ENCODE data around the gene GAPVD1.
"Not testable (repeated sequence)": the region's sequence is repeated elsewhere in the genome, so short reads cannot be mapped to it uniquely, and the experiment has no call there.

Gene GAPVD1

DNA sequence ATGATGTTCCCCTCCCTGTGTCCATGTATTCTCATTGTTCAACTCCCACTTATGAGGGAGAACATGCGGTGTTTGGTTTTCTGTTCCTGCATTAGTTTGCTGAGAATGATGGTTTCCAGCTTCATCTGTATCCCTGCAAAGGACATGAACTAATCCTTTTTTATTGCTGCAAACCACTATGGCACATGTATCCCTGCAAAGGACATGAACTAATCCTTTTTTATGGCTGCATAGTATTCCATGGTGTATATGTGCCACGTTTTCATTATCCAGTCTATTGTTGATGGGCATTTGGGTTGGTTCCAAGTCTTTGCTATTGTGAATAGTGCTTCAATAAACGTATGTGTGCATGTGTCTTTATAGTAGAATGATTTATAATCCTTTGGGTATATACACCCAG lies 54.7 kb downstream of the GAPVD1 start:
- ATAC-seq, DNase-seq: not testable (repeated sequence)

DNA sequence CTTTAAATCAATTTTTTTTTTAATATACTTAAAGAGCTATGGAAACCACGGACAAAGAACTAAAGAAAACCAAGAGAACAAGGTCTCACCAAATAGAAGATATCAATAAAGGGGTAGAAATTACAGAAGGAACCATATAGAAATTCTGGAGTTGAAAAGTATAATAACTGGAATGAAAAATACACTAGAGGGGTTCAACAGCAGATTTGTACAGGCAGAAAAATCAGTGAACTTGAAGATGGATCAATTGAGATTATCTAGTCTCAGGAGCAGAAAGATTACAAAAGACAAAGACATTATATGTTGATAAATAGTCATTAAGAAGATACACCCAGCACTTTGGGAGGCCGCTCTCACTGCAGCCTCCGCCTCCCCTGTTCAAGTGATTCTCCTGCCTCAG lies 56.1 kb downstream of the GAPVD1 start:
- ATAC-seq: no peak
- no peak for DNase-seq

DNA sequence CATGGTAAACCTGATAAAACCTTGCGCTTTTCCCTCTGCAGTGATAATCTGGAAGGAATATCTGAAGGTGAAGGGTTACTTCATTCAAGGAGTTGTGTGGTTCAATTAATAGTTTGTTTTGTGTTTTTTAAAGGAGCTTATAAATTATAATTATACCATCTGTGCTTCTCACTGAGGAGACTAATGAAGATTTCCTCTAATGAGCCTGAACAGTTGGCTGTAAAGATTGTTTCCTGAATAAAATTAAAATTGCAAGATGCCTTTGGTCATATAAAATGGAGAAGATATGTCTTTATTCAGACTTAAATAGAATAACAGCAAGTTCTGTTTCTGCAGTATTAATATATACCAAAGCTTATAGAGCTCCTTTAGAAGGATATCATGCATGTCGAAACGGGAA lies 59.9 kb downstream of the GAPVD1 start:
- ATAC-seq (no peak), DNase-seq (no peak)

DNA sequence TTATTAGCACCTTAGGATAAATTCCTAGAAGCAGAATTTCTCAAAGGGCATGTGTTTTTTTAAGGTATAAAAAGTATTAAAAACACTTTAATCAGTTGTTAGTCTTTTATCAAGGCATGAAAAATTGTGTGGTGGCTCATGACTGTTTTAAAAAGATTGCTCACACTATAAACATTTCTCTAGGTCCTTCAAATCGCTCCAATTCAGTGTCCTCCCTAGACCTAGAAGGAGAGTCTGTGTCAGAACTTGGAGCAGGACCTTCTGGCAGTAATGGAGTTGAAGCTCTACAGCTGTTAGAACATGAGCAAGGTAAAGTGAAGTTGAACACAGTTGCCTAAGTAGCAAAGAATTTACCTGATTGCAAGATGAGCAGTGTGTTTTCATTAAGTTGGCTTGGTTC lies 62.0 kb downstream of the GAPVD1 start:
- DNase-seq: no peak
- no peak for ATAC-seq

DNA sequence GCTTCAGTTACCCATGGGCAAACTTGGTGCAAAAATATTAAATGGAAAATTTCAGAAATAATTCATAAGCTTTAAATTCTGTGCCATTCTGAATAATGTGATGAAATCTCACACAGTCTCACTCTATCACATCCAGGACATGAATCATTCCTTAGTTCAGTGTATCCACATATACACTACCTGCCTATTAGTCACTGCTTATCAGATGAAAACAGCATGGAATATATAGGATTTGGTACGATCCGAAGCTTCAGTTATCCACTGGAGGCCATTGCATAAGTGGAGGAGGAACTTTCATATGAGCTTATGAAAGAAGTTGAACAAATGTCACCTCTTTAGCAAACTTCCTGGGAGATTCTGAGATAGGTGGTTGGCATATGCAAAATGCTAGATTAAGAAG lies 64.2 kb downstream of the GAPVD1 start:
- DNase-seq (no peak), ATAC-seq (no peak)

DNA sequence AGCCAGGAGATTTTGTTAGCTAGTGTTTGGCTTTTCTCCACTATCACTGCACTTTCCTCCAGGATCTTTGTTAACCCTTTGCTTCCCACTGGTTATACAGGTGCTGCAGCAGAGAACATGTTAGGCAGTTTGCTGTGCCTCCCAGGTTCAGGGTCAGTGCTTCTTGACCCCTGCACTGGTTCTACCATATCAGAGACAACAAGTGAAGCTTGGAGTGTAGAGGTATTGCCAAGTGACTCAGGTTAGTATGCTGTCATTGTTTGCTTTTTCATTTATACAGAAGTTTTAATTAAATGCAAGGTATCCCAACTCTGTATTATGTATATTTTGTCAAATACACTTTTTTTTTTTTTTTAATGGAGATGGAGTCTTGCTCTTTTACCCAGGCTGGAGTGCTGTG lies 68.4 kb downstream of the GAPVD1 start:
- DNase-seq (no peak), ATAC-seq (no peak)

DNA sequence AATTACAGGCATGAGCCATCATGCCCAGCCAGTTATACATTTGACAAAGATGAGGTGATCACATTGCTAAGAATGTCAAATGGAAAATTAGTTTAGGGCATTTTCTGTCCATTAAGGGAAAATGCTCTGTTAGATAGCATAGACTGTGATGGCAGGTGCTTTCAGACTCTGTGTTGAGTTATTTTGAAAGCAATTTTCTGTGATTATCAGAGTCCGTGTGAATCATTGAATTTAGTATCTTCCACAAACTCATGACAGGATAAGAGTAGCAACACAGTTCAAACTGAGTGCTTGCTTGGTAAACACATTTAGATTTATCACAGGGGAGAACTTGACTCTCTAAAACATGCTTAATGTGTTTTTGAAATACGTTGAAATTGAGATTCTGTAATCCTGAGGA lies 69.0 kb downstream of the GAPVD1 start:
- DNase-seq (no peak), ATAC-seq (no peak)

DNA sequence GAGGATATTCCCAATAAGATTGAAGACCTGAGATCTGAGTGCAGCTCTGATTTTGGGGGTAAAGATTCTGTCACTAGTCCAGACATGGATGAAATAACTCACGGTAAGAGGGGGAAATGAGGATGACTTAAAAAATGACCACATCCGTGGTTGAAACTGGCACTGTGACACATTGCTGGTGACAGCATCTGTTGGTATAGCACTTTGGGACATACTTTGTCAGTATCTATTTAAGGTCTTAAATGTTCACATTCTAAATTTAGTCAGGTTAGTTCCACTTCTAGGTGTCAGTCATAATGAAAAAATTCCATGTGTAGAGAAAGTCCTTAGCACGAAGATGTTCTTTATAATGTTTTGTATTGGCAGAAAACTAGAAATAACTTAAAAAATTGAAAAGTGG lies 70.9 kb downstream of the GAPVD1 start:
- ATAC-seq (peak; percentile 99), DNase-seq (peak; percentile 35)

DNA sequence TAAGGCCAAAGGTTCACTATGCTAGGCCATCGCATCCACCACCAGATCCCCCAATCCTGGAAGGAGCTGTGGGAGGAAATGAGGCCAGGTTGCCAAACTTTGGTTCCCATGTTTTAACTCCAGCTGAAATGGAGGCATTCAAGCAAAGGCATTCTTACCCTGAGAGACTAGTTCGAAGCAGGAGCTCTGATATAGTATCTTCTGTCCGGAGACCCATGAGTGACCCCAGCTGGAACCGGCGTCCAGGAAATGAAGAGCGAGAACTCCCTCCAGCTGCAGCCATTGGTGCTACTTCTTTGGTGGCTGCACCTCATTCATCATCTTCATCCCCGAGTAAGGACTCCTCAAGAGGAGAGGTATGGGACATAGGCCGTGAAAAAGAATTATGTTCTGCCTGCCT lies 75.6 kb downstream of the GAPVD1 start:
- no peak for ATAC-seq
- no peak for DNase-seq

DNA sequence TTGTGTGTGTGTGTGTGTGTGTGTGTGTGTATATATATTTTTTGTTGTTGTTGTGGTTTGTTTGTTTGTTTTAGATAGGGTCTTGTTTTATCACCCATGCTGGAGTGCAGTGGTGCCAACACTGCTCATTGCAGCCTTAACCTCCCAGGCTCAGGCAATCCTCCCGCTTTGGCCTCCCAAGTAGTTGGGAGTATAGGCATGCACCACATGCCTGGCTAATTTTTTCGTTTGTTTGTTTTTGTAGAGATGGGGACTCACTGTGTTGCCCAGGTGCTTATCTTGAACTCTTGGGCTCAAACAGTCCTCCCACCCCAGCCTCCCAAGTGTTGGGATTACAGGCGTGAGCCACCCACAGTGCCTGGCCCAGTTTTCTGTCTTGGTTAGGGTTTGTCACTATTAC lies 77.3 kb downstream of the GAPVD1 start:
- ATAC-seq (no peak), DNase-seq (no peak)

DNA sequence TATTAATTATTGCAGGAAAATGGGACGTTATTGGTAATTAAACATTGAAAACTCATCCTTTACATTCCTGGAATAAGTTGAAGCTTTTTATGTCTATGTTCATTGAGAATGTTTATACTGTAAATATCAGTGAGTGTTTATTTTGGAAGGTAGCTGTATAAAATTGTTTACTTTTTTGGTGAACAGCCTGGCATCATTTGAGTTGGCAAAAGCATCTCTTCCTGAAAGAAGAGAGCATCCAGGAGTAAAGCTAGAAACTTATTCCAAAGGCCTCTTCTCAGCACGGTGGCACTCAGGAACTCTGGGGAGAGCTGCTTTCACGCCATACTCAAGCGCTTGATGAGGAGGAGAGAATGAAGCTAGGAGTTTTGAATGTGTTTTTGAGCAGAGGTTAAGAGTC lies 79.9 kb downstream of the GAPVD1 start:
- ATAC-seq (no peak), DNase-seq (no peak)

DNA sequence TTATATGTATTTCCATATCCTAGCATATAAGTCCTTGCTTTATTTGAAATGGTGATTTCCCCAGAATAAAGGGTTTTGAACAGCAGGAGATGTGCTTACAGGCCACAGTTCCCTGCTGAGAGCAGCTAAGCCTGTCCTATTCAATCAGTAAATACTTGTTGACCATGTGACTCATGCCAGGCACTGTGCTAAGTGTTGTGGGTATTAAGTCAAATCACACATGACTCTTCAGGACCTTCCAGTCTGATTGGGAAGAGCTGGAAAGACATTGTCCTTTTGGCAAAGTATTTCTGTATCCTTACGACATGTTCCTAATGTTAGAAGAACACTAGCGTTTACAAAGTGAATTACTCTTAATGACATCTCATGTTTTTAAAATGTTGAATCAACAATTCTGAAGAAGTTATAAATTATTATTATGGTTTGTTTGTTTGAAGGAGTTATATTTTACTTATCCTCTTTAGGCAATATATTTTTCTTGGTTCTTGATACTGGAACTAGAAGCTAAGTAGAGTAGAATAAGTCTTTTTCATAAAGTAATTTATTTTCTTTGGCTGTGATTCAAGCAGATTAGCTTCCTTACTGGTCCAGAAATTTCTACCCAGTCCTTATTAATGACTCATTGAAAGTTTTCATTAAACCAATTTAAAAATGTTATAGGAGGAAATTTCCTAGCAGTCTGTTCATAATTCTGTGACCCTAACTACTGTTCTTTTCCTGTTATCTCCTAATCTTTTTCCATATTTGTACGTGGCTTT lies 82.1 kb downstream of the GAPVD1 start:
- ATAC-seq (no peak), DNase-seq (no peak)

DNA sequence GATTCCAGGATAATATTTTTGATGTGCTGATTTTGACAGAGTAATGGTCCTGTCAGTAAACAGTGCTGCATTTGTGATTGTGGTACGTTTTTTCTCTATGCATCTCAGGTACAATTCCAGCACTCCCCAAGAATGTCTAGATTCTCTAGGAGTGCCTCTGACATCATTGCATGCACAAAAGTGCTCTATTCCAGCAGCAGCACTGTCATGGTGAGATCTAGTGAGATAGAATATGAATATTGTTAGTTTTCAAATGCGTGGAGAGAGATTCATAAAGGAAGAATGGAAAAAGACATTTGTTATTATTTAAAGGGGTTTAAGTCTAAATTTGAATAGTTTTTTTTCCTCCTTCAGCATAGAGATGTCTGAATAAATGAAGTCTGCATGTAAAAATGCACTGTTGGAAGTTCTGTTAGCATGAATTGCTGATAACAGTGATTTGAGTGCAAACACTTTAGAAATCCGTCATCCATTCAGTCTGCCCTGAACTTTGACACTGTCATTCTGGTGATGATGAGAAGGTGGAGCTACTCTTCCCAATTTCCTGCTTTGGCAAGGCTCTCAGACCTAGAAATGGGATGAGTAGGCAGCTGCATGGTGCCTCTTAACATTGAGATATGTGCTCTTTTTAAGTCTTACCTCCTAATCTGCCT lies 84.6 kb downstream of the GAPVD1 start:
- no peak for DNase-seq
- no peak for ATAC-seq

DNA sequence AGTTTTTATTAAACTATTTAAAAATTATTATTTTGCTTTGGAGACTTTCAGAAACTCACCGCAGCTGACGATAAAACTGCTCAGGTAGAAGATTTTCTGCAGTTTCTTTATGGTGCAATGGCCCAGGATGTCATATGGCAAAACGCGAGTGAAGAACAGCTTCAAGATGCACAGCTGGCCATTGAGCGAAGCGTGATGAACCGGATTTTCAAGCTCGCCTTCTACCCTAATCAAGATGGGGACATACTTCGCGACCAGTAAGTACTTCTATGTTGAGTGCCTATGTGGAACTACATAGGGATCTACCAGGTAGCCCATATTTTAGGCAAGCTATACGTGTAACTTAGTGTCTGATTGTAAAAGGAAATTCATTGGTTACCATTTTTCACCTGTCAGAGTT lies 94.0 kb downstream of the GAPVD1 start:
- ATAC-seq: no peak
- DNase-seq: no peak

DNA sequence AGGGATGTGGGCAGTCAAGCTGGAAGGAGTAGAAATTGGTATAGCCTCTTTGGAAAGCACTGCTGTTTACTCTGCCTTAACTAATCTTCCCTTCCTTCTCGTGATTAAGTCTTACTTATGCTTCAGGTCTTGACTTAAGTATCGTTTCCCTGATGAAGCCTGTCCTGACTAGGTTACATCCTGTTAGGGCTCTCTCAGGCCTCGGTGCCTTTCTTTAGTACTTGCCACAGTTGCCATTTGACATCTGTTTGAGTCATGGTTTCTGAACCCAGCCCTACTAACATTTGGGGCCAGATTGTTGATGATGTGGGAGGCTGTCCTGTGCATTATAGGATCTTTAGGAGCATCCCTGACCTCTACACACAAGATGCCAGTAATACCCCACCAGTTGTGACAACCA lies 94.4 kb downstream of the GAPVD1 start:
- DNase-seq (no peak), ATAC-seq (no peak)

DNA sequence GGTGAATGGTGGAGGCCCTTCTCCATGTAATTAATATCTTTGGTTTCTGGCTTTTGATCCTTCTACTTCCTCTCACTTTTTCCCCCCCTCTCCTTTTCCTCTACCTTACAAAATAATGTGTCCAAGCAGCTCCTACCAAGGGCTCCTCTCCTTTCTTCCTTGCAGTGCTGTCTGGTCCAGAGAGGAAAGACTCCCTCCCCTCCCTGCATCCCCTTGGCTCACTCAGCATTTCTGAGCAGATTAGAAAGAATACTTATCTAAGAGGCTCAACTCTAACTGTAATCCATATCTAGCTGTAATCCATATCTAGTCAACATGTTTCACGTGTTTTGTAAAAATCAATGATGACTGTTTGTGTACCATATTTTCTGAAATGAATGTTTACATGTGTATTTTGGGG lies 97.4 kb downstream of the GAPVD1 start:
- no peak for DNase-seq
- ATAC-seq: no peak

DNA sequence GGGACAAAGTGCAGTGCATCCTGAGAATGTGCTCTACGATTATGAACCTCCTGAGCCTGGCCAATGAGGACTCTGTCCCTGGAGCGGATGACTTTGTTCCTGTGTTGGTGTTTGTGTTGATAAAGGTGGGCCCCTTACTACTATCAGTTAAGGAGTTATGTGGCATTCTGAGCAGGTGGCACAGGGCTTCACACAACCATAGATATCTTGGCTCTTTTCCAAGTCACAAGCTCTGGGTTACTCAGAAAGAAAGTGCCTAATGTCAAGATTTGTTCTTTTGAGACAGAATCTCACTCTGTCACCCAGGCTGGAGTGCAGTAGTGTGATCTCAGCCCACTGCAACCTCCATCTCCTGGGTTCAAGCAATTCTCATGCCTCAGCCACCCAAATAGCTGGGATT lies 99.0 kb downstream of the GAPVD1 start:
- peak; percentile 52 for ATAC-seq
- no peak for DNase-seq

DNA sequence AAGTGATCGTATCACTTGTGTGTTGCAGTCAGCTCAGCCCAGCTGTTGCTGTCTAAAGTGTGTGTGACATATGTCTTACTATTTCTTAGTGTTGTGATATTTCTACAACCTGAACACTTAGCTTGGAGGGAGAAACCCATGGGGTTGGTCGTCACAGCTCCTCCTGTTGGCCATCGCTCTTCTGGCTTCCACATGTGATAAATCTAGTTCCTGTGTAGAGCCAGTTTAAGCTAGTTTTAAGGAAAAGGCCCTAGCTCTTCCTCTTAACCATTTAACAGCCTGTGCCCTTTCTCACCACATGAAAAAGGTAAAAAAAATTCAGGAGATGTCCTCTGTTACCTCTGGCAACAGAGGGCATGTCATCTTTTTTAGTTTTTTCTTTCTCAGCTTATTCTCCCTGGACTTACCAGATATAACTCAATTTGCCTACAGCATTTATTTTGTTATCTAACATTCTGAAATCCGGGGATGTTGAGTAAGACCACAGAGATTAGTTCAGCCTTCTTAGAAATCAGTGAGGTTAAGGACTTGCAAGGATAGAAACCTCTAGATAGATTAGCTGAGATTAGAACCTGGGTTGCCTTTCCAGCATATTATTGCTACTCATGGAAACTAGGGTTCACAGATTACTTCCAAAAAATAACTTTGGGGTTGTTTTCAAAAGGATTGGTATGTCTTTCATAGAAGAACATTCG lies 100.4 kb downstream of the GAPVD1 start:
- ATAC-seq (no peak), DNase-seq (no peak)

DNA sequence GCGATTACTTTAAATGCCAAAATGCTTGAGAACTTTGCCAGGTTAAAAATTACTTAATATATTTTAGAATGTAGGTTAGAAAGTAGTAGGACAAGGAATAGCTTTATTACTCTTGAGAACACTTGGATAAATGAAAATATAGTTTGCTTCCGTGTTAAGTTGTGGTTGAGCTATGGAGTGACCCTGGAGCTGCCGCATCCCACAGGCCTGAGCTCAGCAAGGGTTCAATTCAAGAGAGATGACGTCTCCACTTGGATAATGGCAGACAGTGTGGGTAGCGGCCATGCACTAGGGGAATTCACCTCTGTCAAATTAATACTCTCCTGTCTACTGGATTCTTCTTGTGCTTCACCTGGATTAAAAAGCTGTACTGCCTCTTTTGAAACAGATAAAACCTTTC lies 105.0 kb downstream of the GAPVD1 start:
- ATAC-seq: no peak
- DNase-seq: no peak

DNA sequence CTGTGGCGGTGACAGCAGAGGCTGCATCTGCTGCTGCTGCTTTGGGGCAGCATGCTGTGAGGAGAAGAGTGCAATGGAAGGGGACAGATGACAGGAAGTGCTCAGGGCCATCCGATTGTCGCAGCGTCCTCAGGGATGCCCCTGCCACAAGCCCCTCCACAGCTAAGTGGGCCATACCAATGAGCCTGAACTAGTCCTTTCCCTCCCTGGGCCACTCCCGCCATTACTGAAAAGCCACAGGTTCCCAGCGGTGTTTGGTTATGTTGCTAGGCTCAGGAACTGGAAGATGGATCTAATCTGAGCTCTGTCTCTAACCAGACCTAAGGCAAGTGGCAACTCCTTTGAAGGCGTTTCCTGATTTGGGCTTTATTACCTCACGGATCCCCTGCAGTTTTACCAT lies 109.2 kb downstream of the GAPVD1 start:
- no peak for DNase-seq
- ATAC-seq: no peak

DNA sequence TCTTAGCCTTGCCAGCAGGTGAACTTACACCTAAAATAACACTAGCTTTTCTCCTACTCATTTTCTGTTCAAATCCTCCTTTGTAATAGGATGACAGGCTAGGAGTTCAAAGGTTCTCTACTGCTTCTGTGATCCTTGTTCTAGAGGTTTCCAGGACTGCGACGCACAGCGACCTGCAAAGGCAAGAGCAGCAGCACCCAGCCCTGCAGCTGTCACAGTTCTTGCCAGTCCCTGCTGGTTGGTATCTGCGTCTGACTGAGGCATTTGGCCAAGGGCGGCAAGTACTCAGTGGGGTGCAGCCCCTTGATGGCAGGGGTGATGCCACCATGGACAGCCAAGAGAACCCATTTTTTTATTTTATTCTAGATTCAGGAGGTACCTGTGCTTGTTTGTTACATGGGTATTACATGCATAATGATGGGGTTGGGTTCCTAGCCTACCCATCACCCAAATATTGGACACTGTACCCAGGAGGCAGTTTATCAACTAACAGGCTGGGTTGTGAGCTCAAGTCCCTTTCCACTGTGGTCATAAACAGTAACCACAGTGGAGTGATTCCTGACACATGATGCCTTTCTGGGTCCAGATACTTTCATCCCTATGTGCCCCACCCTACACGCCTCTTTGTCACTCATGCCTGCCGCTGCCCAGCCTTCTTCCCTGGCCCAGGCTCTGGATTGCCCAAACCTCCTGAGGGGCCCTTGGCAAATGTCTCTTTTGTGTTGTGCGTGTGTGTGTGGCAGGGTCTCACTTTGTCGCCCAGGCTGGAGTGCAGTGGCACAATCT lies 111.0 kb downstream of the GAPVD1 start:
- DNase-seq: no peak
- ATAC-seq: no peak

DNA sequence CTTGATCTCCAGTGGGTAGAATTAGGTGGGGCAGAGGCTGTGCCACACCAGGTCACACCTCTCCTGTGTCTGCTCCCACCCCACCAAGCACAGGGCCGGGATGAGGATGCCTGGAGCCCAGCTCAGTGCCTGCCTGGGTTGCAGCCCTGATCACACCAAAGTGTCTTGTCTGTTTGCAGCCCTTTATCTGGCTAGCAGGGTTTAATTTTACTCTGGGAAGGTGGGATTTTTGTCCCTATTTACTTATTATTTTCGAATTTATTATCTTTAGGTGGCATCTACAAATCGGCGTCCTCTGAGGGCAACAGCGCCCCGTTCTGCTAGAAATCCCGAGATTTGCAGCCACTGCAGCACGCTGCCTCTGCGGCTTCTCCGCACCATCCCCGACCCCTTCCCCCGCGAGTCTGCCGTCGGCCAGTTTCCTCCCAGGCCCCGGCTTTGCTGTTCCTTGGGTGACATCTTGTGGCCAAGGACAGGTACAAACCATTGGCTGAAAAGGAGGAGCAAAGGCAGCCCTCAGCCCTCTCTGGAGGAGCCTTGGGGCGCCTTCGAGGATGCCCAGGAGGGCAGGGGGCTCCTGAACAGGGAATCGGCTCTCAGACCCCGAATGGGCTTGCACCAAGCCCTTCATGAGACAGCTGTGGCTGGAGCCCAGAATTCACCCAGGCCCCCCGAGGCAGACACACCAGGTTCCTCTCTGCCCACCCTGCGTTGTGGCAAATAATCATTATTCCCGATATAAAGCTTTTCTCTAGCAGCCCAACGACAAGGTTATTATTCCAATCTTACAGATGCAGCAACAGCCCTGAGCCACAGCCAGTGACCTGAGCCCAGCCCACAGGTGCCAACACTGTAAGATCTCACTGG lies 113.0 kb downstream of the GAPVD1 start:
- DNase-seq (peak; percentile 74), ATAC-seq (peak; percentile 89)
